ENCODE results near the gene ANXA2R. TPM values are rescaled to one million over a fixed set of nuclear protein-coding genes. Genes with fewer than 3 reads are reported as not detected.
A peak's percentile ranks its signal among the peaks of the same experiment; 100 is the strongest.

Gene ANXA2R
- total and polyA plus RNA-seq, 9 of the 15 experiments (the other 6 are each of a cell fraction or from before 2014, with no cell fraction given): 2.1 to 4.8 (median 3.4) TPM

DNA sequence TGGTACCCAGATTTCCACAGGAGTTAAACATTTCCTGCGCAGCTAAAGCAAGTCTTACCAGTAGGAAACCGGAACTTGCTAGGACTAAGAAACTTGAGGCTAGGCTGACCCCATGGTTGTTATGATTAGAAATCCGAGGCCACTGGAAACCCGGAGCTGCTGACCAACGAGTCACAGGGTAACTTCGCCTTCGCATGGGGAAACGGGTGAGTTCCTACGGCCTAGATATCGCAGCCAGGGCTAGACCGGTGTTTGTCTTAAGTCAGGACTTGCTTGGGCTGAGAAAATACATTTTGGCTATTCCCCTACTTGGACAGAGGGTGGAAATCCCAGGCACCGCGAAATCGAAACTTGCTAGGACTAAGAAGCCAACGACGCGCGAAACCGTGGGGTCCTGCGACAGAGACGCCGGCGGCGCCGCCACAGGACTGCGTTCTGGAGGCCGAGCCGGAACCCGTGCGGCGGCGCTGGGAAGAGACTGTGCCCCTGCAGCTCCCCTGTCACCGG is 1.6 kb upstream of the ANXA2R start (continued):
- peak; percentile 99 for TF ChIP-seq HMBOX1 (IDR thresholded peaks at IDR 0.05)
- peak; percentile 72; the same call in 1 of the 2 replicates for TF ChIP-seq ZBTB17 (CRISPR knock-in tag; IDR thresholded peaks at IDR 0.05)
- TF ChIP-seq ETV5 (CRISPR knock-in tag; IDR thresholded peaks at IDR 0.05; ENCODE audit: low read depth): peak; percentile 55
- TF ChIP-seq DPF2 (IDR thresholded peaks at IDR 0.05): 0 out of 2 replicates have a peak, but pooled peaks have one; percentile 36
- no peak for TF ChIP-seq KLF16 (IDR thresholded peaks at IDR 0.05)
- peak; percentile 60 for TF ChIP-seq ASH1L (IDR thresholded peaks at IDR 0.05; ENCODE audit: borderline replicate concordance, low read depth, partially characterized antibody)
- TF ChIP-seq TBP (optimal IDR thresholded peaks at IDR 0.05; ENCODE audit: low read depth, low read length): no peak
- no peak; a peak in 1 of 4 replicates for TF ChIP-seq ZNF639 (CRISPR knock-in tag; conservative IDR thresholded peaks at IDR 0.05 in 1 of 2, IDR thresholded peaks at IDR 0.05 in 1 of 2)
- TF ChIP-seq HEY1 (CRISPR knock-in tag; IDR thresholded peaks at IDR 0.05; ENCODE audit: borderline replicate concordance): no peak
- TF ChIP-seq, protein P1, sequence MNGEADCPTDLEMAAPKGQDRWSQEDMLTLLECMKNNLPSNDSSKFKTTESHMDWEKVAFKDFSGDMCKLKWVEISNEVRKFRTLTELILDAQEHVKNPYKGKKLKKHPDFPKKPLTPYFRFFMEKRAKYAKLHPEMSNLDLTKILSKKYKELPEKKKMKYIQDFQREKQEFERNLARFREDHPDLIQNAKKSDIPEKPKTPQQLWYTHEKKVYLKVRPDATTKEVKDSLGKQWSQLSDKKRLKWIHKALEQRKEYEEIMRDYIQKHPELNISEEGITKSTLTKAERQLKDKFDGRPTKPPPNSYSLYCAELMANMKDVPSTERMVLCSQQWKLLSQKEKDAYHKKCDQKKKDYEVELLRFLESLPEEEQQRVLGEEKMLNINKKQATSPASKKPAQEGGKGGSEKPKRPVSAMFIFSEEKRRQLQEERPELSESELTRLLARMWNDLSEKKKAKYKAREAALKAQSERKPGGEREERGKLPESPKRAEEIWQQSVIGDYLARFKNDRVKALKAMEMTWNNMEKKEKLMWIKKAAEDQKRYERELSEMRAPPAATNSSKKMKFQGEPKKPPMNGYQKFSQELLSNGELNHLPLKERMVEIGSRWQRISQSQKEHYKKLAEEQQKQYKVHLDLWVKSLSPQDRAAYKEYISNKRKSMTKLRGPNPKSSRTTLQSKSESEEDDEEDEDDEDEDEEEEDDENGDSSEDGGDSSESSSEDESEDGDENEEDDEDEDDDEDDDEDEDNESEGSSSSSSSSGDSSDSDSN (IDR thresholded peaks at IDR 0.05; ENCODE audit: borderline replicate concordance in 1 of 2, low read depth in 2 of 2, low read length in 2 of 2): peak; percentile 67 to 96
- peak; percentile 33; the same call in 1 of the 2 replicates for TF ChIP-seq ZSCAN29 (IDR thresholded peaks at IDR 0.05)
- peak in 1 of 2 experiments; percentile 78; a peak in 1 of 4 replicates for TF ChIP-seq MLLT1 (IDR thresholded peaks at IDR 0.05)
- TF ChIP-seq TRIM28 (IDR thresholded peaks at IDR 0.05): no peak
- TF ChIP-seq PHB (CRISPR knock-in tag; IDR thresholded peaks at IDR 0.05): 0 out of 2 replicates have a peak, but pooled peaks have one; percentile 23
- no peak for TF ChIP-seq MTA1 (IDR thresholded peaks at IDR 0.05; ENCODE audit: borderline replicate concordance)
- TF ChIP-seq ZNF57 (CRISPR knock-in tag; IDR thresholded peaks at IDR 0.05): 0 out of 2 replicates have a peak, but pooled peaks have one; percentile 74
- no peak for TF ChIP-seq ZNF586 (CRISPR knock-in tag; conservative IDR thresholded peaks at IDR 0.05)
- TF ChIP-seq CHD1 (IDR thresholded peaks at IDR 0.05; ENCODE audit: low read length): no peak
- no peak for TF ChIP-seq NR4A1 (CRISPR knock-in tag; IDR thresholded peaks at IDR 0.05)
- TF ChIP-seq NR4A1 (tag; IDR thresholded peaks at IDR 0.05): 0 out of 2 replicates have a peak, but pooled peaks have one; percentile 21
- TF ChIP-seq MYBL2 (IDR thresholded peaks at IDR 0.05; ENCODE audit: low read depth): no peak
- TF ChIP-seq MYBL2 (CRISPR knock-in tag; IDR thresholded peaks at IDR 0.05; ENCODE audit: borderline replicate concordance): no peak
- no peak for TF ChIP-seq TOE1 (IDR thresholded peaks at IDR 0.05; ENCODE audit: borderline replicate concordance)
- no peak for TF ChIP-seq TOE1 (CRISPR knock-in tag; IDR thresholded peaks at IDR 0.05; ENCODE audit: borderline replicate concordance, low read depth)

Data from K562 (cell line).